HEK293 (cell line): ENCODE results near the gene PRPF19.

Source experiments
- CTCF ChIP-seq: fragments of 450-650 bp; formaldehyde crosslinking; IDR thresholded peaks from 2 replicates; pipeline ENCODE4 v1.5.1; 2016; ENCODE audit warnings: missing biosample characterization, missing genetic modification characterization
- KLF9 ChIP-seq: fragments of 450-650 bp; formaldehyde crosslinking; IDR thresholded peaks from 2 replicates; pipeline ENCODE4 v1.5.1; 2016; ENCODE audit warnings: missing biosample characterization, missing genetic modification characterization, low read depth
- MYNN ChIP-seq: fragments of 450-650 bp; formaldehyde crosslinking; IDR thresholded peaks from 2 replicates; pipeline ENCODE4 v1.5.1; 2016; ENCODE audit warnings: missing biosample characterization, missing genetic modification characterization, borderline replicate concordance
- YY1 ChIP-seq: fragments of 450-650 bp; formaldehyde crosslinking; IDR thresholded peaks from 2 replicates; pipeline ENCODE4 v1.5.1; 2018; ENCODE audit warnings: missing biosample characterization, missing genetic modification characterization
- ZFHX2 ChIP-seq: fragments of 450-650 bp; formaldehyde crosslinking; conservative IDR thresholded peaks from 2 replicates; pipeline ENCODE4 v1.5.1; 2016; ENCODE audit warnings: missing biosample characterization, missing genetic modification characterization
- ZNF10 ChIP-seq: fragments of 450-650 bp; formaldehyde crosslinking; IDR thresholded peaks from 2 replicates; pipeline ENCODE4 v1.5.1; 2017; ENCODE audit warnings: missing biosample characterization, missing genetic modification characterization
- ZNF140 ChIP-seq: fragments of 450-650 bp; formaldehyde crosslinking; IDR thresholded peaks from 2 replicates; pipeline ENCODE4 v1.5.1; 2016; ENCODE audit warnings: missing biosample characterization, missing genetic modification characterization
- ZNF146 ChIP-seq: fragments of 450-650 bp; formaldehyde crosslinking; IDR thresholded peaks from 2 replicates; pipeline ENCODE4 v1.5.1; 2016; ENCODE audit warnings: missing biosample characterization, missing genetic modification characterization
- ZNF324 ChIP-seq: fragments of 450-650 bp; formaldehyde crosslinking; IDR thresholded peaks from 2 replicates; pipeline ENCODE4 v1.5.1; 2016; ENCODE audit warnings: missing biosample characterization, missing genetic modification characterization
- ZNF791 ChIP-seq: fragments of 450-650 bp; formaldehyde crosslinking; IDR thresholded peaks from 2 replicates; pipeline ENCODE4 v1.5.1; 2016; ENCODE audit warnings: missing biosample characterization, missing genetic modification characterization
- TF ChIP-seq, protein P1 (sequence below): fragments of 450-650 bp; formaldehyde crosslinking; IDR thresholded peaks from 2 replicates; pipeline ENCODE4 v1.5.1; 2016; ENCODE audit warnings: missing biosample characterization, missing genetic modification characterization
- TF ChIP-seq, protein P2 (sequence below): fragments of 450-650 bp; formaldehyde crosslinking; optimal IDR thresholded peaks from 2 replicates; pipeline ENCODE3; 2016; ENCODE audit warnings: missing biosample characterization, mild to moderate bottlenecking, missing genetic modification characterization

GRCh38 chr11:60927600-60927999, 21.2 kb upstream of the PRPF19 start:
- no peak for TF ChIP-seq YY1 (tag by site-specific recombination)
- no peak for TF ChIP-seq ZNF10
- TF ChIP-seq ZNF140 (tag by site-specific recombination): no peak
- TF ChIP-seq, protein P1, sequence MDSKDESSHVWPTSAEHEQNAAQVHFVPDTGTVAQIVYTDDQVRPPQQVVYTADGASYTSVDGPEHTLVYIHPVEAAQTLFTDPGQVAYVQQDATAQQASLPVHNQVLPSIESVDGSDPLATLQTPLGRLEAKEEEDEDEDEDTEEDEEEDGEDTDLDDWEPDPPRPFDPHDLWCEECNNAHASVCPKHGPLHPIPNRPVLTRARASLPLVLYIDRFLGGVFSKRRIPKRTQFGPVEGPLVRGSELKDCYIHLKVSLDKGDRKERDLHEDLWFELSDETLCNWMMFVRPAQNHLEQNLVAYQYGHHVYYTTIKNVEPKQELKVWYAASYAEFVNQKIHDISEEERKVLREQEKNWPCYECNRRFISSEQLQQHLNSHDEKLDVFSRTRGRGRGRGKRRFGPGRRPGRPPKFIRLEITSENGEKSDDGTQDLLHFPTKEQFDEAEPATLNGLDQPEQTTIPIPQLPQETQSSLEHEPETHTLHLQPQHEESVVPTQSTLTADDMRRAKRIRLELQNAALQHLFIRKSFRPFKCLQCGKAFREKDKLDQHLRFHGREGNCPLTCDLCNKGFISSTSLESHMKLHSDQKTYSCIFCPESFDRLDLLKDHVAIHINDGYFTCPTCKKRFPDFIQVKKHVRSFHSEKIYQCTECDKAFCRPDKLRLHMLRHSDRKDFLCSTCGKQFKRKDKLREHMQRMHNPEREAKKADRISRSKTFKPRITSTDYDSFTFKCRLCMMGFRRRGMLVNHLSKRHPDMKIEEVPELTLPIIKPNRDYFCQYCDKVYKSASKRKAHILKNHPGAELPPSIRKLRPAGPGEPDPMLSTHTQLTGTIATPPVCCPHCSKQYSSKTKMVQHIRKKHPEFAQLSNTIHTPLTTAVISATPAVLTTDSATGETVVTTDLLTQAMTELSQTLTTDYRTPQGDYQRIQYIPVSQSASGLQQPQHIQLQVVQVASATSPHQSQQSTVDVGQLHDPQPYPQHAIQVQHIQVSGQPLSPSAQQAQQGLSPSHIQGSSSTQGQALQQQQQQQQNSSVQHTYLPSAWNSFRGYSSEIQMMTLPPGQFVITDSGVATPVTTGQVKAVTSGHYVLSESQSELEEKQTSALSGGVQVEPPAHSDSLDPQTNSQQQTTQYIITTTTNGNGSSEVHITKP (tag by site-specific recombination): no peak
- no peak for TF ChIP-seq CTCF (tag by site-specific recombination)
- TF ChIP-seq ZNF791 (tag by site-specific recombination): no peak
- TF ChIP-seq, protein P2, sequence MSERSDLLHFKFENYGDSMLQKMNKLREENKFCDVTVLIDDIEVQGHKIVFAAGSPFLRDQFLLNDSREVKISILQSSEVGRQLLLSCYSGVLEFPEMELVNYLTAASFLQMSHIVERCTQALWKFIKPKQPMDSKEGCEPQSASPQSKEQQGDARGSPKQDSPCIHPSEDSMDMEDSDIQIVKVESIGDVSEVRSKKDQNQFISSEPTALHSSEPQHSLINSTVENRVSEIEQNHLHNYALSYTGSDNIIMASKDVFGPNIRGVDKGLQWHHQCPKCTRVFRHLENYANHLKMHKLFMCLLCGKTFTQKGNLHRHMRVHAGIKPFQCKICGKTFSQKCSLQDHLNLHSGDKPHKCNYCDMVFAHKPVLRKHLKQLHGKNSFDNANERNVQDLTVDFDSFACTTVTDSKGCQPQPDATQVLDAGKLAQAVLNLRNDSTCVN (tag by site-specific recombination): no peak
- TF ChIP-seq ZFHX2 (tag by site-specific recombination): no peak
- no peak for TF ChIP-seq KLF9 (tag by site-specific recombination)
- no peak for TF ChIP-seq MYNN (tag by site-specific recombination)
- no peak for TF ChIP-seq ZNF146
- no peak for TF ChIP-seq ZNF324 (tag by site-specific recombination)
